NB4 (cell line): Measurements from ENCODE around the gene RAB11A.

Experiments
- DNase-seq: peaks from one replicate; pipeline ENCODE4 v3.0.0; 2010; ENCODE audit warnings: low read depth
- H3K4me3 ChIP-seq: one replicate; pipeline ENCODE4 v1.5.1; 2011; ENCODE audit warnings: mild to moderate bottlenecking, low read depth, low read length, moderate library complexity
- CTCF ChIP-seq: IDR thresholded peaks from one replicate; pipeline ENCODE4 v1.5.1; 2012; ENCODE audit warnings: low read depth, low read length
- MAX ChIP-seq: IDR thresholded peaks from 2 replicates; pipeline ENCODE4 v1.6.1; 2011; ENCODE audit warnings: low read depth, low read length
- MYC ChIP-seq: IDR thresholded peaks from 2 replicates; pipeline ENCODE4 v1.6.1; 2011; ENCODE audit warnings: low read depth, low read length
- POLR2A ChIP-seq: IDR thresholded peaks from 2 replicates; pipeline ENCODE4 v1.6.1; 2011; ENCODE audit warnings: mild to moderate bottlenecking; ENCODE audit not compliant: insufficient read length; ENCODE audit errors: extremely low read depth

The RAB11A gene

DNA sequence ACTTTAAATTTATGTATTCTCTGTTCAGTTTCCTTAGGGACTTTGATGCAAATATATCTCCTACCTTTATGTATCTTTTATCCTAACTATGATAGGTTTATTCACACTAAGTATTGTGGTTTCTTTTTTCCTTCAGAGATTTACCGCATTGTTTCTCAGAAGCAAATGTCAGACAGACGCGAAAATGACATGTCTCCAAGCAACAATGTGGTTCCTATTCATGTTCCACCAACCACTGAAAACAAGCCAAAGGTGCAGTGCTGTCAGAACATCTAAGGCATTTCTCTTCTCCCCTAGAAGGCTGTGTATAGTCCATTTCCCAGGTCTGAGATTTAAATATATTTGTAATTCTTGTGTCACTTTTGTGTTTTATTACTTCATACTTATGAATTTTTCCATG, 18.3 kb downstream of the RAB11A start:
- no peak for TF ChIP-seq MAX
- TF ChIP-seq CTCF = no peak
- no peak for TF ChIP-seq MYC
- no peak for TF ChIP-seq POLR2A
- no peak overlapping the region for H3K4me3 ChIP-seq
- DNase-seq = no peak

DNA sequence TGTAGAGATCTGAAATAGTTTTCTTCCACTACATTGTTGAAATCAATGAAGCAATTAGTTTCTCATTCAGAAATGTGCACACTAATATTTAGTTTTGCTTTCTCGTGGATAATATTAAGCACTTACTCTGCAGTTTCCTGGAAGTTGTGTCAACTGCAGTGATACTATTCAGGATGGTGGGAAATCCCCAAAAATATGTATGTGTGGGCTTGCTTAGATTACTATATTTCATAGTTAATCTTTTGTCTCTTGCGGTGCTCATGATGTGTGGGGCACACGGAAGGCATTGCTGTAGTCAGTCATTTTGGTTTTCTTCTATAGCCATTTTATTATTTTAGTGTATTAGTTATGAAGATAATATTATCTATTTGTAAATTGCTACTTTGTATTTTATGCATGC, 19.7 kb downstream of the RAB11A start:
- no peak overlapping the region for H3K4me3 ChIP-seq
- TF ChIP-seq POLR2A = no peak
- DNase-seq = no peak

DNA sequence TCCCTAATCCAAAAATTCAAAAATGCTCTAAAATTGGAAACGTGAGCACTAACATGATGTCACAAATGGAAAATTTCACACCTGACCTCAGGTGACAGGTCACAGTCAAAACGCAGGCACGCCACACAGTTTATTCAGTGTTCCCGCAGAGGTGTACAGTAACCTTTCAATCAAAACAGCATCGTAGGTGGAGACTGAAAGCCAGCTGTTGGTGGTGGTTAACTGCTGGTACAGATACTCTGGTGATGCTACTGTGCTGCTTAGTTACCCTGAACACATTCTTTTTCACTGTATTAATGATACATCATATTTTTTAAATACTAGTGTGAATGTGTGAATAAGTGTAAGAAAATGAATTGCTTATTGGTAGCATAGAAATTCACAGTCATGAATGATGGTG, 23.8 kb downstream of the RAB11A start:
- no peak for DNase-seq
- H3K4me3 ChIP-seq = no peak overlapping the region
- no peak for TF ChIP-seq MAX
- TF ChIP-seq CTCF = no peak

- no peak overlapping the region for H3K4me3 ChIP-seq
- TF ChIP-seq CTCF (no peak), MAX (no peak), POLR2A (no peak), MYC (no peak)
- DNase-seq = no peak
Measured at GRCh38 chr15:65896236-65896635, 26.9 kb downstream of the RAB11A start.

- TF ChIP-seq CTCF = no peak
- no peak for TF ChIP-seq POLR2A
- TF ChIP-seq MYC = no peak
- TF ChIP-seq MAX = no peak
- H3K4me3 ChIP-seq = no peak overlapping the region
- DNase-seq = no peak
Measured at GRCh38 chr15:65900488-65900887, 31.2 kb downstream of the RAB11A start.

GRCh38 chr15:65901336-65901735, 32.0 kb downstream of the RAB11A start:
- DNase-seq = no peak
- no peak for TF ChIP-seq CTCF
- no peak for TF ChIP-seq MYC
- TF ChIP-seq POLR2A = no peak
- H3K4me3 ChIP-seq = no peak overlapping the region
